HepG2 (cell line): Measurements from ENCODE around the gene MRRF.

Experiments used
- ATF3 ChIP-seq: sonication (generic); formaldehyde crosslinking; IDR thresholded peaks from 2 replicates; pipeline ENCODE4 v1.4.0; 2020; ENCODE audit warnings: missing genetic modification reagents
- POLR2AphosphoS5 ChIP-seq: IDR thresholded peaks from 2 replicates; pipeline ENCODE4 v1.6.1; 2012; ENCODE audit warnings: low read depth, low read length
- PRPF4 ChIP-seq: fragments of 200-400 bp; formaldehyde crosslinking; IDR thresholded peaks from 2 replicates; pipeline ENCODE4 v1.6.1; 2016; ENCODE audit warnings: low read length, low read depth; ENCODE audit not compliant: poor library complexity, severe bottlenecking
- SOX6 ChIP-seq, 2 experiments: fragments of 450-650 bp in 1 of 2; sonication (generic) in 1 of 2; formaldehyde crosslinking in 1 of 2; IDR thresholded peaks; 2 replicates each; pipeline versions ENCODE4 v1.4.0 to v1.6.1; 2017 to 2020; ENCODE audit warnings: antibody characterized with exemption in 1 of 2, mild to moderate bottlenecking in 1 of 2, missing genetic modification reagents in 1 of 2

- TF ChIP-seq POLR2AphosphoS5: no peak
- no peak for TF ChIP-seq PRPF4
- no peak for TF ChIP-seq ATF3 (CRISPR knock-in tag)
- TF ChIP-seq SOX6 (IDR thresholded peaks at IDR 0.05): no peak
- TF ChIP-seq SOX6 (CRISPR knock-in tag; IDR thresholded peaks at IDR 0.05): no peak
These were observed 49.0 kb upstream of the MRRF start for GRCh38 chr9:122215663-122216062.
